ENCODE measurements around the gene ANK2. TPM values are rescaled to one million over a fixed set of nuclear protein-coding genes. Genes with fewer than 3 reads are reported as not detected.

The ANK2 gene
- total RNA-seq, 1 experiment from 2014 or later: 5.6 TPM

DNA sequence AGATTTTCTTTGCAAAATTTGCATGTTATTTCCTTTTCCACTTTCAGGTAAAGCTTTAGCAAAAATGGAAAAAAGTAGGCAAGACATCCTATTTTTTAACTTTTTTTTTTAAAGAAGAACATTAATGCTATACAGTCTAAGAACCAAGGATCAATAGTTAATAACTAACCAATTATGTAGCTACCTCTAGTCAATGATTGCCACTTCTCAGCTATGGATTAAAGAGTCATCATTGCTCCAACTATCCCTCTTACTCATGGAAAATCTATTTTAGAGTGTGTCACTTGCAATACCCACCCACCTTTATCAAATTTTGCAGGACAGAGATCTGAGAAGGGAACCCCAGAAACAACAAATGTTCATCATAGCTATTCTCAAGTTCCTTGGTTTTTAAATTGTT, 223.1 kb downstream of the ANK2 start (continued):
- TF ChIP-seq EZH2phosphoT487 (IDR thresholded peaks at IDR 0.05; ENCODE audit: borderline replicate concordance): no peak
- TF ChIP-seq POLR2AphosphoS5 (IDR thresholded peaks at IDR 0.05; ENCODE audit: low read depth, low read length): no peak
- TF ChIP-seq ZNF274 (IDR thresholded peaks at IDR 0.05; ENCODE audit: low read depth, low read length): no peak

DNA sequence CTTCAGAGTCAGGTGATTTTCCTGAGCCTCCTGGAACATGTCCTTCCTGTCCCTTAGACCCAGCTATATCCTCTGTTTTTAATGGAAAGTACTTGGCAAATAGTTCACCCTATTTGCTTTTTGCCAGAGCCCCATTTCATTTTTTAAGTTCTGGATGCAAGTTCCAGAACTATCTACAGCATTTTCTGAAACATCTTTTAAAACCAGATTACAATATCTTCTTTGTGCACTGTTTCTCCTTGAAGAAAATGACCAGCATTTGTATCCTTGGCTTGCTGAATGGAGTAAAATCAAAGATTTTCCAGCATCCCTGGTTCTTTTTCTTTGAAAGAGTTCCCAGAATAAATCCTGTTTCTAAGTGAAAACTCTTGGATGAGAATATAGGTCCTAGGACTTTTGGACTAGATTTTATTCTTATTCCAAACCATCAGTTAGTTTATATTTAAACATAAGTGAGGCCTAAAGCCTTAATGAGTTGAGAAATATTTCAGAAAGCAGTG, 224.3 kb downstream of the ANK2 start:
- H3K9ac ChIP-seq (ENCODE audit: low read length): no peak overlapping the region
- H3K4me2 ChIP-seq (ENCODE audit: low read length): no peak overlapping the region
- ChIA-PET CTCF (no interaction called here), POLR2A (no interaction called here), RAD21 (ENCODE audit: low non-redundant PET in 1 of 2, low total read pairs in 2 of 2, uncharacterized antibody in 2 of 2, unreplicated experiment in 2 of 2) (no interaction called here)
- H2AFZ ChIP-seq (ENCODE audit: low read depth, low read length, poor library complexity, severe bottlenecking): no peak overlapping the region
- TF ChIP-seq TCF7L2 (IDR thresholded peaks at IDR 0.05; ENCODE audit: borderline replicate concordance, extremely low read depth, insufficient read depth, insufficient read length): no peak
- TF ChIP-seq FOSL1 (IDR thresholded peaks at IDR 0.05; ENCODE audit: low read depth): no peak
- no peak for TF ChIP-seq CEBPB (IDR thresholded peaks at IDR 0.05; ENCODE audit: low read depth)
- no peak for TF ChIP-seq EZH2 (IDR thresholded peaks at IDR 0.05)
- no peak for TF ChIP-seq RAD21 (IDR thresholded peaks at IDR 0.05; ENCODE audit: low read depth)
- TF ChIP-seq POLR2AphosphoS5 (IDR thresholded peaks at IDR 0.05; ENCODE audit: low read depth, low read length): no peak
- no peak for TF ChIP-seq REST (IDR thresholded peaks at IDR 0.05; ENCODE audit: low read depth)
- TF ChIP-seq SRF (IDR thresholded peaks at IDR 0.05; ENCODE audit: low read depth): no peak
- no peak for TF ChIP-seq POLR2A (IDR thresholded peaks at IDR 0.05; ENCODE audit: borderline replicate concordance, extremely low read depth, insufficient read depth, insufficient read length)
- TF ChIP-seq, protein P1, sequence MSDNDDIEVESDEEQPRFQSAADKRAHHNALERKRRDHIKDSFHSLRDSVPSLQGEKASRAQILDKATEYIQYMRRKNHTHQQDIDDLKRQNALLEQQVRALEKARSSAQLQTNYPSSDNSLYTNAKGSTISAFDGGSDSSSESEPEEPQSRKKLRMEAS (IDR thresholded peaks at IDR 0.05): no peak
- no peak for TF ChIP-seq YY1 (IDR thresholded peaks at IDR 0.05; ENCODE audit: extremely low read depth, insufficient replicate concordance, low read depth, low read length)
- no peak for TF ChIP-seq JUND (IDR thresholded peaks at IDR 0.05)
- no peak for TF ChIP-seq ATF3 (IDR thresholded peaks at IDR 0.05)
- TF ChIP-seq ZFX (IDR thresholded peaks at IDR 0.05): no peak
- no peak for TF ChIP-seq SP1 (IDR thresholded peaks at IDR 0.05; ENCODE audit: low read depth)
- no peak for TF ChIP-seq ZBTB33 (IDR thresholded peaks at IDR 0.05; ENCODE audit: extremely low read depth, insufficient replicate concordance, low read length)
- no peak for TF ChIP-seq CBX3 (IDR thresholded peaks at IDR 0.05; ENCODE audit: low read depth)
- no peak overlapping the region for H3K4me3 ChIP-seq (replicated peaks in 1 of 2; ENCODE audit: low read depth in 1 of 2, low read length in 2 of 2)
- DNase-seq (ENCODE audit: low read depth, low spot score): no peak
- H3K79me2 ChIP-seq (ENCODE audit: insufficient read depth, low read length): no peaks in the 10 kb centered on the region
- H3K9me3 ChIP-seq (ENCODE audit: control insufficient read depth in 1 of 2, insufficient read depth in 1 of 2, low read depth in 1 of 2, low read length in 2 of 2): no peaks in the 10 kb centered on the region
- no peaks in the 10 kb centered on the region for H3K9me2 ChIP-seq (ENCODE audit: insufficient read depth)
- H4K20me1 ChIP-seq (ENCODE audit: insufficient read depth): no peaks in the 10 kb centered on the region
- H3K36me3 ChIP-seq (ENCODE audit: control insufficient read depth in 1 of 2, insufficient read depth in 2 of 2, low read length in 2 of 2): no peaks in the 10 kb centered on the region
- intact Hi-C loops (cut with micrococcal nuclease): no loop called here
- no peak overlapping the region for H3K27ac ChIP-seq (ENCODE audit: low read depth, low read length)
- no TSS peak for BruUV-seq (replicated peaks)
- H3K4me1 ChIP-seq (ENCODE audit: control insufficient read depth in 1 of 2, insufficient read depth in 2 of 2, low read length in 2 of 2): no peaks in the 10 kb centered on the region
- H3K27me3 ChIP-seq (ENCODE audit: insufficient read depth, low read length): no peaks in the 10 kb centered on the region
- ATAC-seq: no peak
